Muscle layer of duodenum (tissue), 2 donors: Measurements from ENCODE around the gene LYRM4.

Experiments used
- H3K27ac ChIP-seq: one replicate; pipeline ENCODE4 v1.7.0; 2013; ENCODE audit warnings: mild to moderate bottlenecking, low read length
- H3K27me3 ChIP-seq: one replicate; pipeline ENCODE4 v1.7.0; 2013; ENCODE audit warnings: low read depth, mild to moderate bottlenecking, control low read depth, low read length
- H3K36me3 ChIP-seq, 2 donors: one replicate each; pipeline ENCODE4 v1.7.0; 2013; ENCODE audit warnings: low read length in 2 of 2, control low read depth in 1 of 2, mild to moderate bottlenecking in 1 of 2; ENCODE audit not compliant: insufficient read depth in 2 of 2, control insufficient read depth in 1 of 2
- H3K4me1 ChIP-seq, 2 donors: one replicate each; pipeline ENCODE4 v1.7.0; 2013; ENCODE audit warnings: low read length in 2 of 2, mild to moderate bottlenecking in 2 of 2, control low read depth in 1 of 2, moderate library complexity in 1 of 2; ENCODE audit not compliant: insufficient read depth in 2 of 2, control insufficient read depth in 1 of 2
- H3K4me3 ChIP-seq, 2 donors: one replicate each; pipeline ENCODE4 v1.7.0; 2013; ENCODE audit warnings: low read length in 2 of 2, low read depth in 1 of 2, mild to moderate bottlenecking in 1 of 2
- H3K9me3 ChIP-seq, 2 donors: one replicate each; pipeline ENCODE4 v1.7.0; 2013; ENCODE audit warnings: low read length in 2 of 2, control low read depth in 1 of 2, mild to moderate bottlenecking in 1 of 2; ENCODE audit not compliant: control insufficient read depth in 1 of 2
- donor health status: healthy.

LYRM4 gene

DNA sequence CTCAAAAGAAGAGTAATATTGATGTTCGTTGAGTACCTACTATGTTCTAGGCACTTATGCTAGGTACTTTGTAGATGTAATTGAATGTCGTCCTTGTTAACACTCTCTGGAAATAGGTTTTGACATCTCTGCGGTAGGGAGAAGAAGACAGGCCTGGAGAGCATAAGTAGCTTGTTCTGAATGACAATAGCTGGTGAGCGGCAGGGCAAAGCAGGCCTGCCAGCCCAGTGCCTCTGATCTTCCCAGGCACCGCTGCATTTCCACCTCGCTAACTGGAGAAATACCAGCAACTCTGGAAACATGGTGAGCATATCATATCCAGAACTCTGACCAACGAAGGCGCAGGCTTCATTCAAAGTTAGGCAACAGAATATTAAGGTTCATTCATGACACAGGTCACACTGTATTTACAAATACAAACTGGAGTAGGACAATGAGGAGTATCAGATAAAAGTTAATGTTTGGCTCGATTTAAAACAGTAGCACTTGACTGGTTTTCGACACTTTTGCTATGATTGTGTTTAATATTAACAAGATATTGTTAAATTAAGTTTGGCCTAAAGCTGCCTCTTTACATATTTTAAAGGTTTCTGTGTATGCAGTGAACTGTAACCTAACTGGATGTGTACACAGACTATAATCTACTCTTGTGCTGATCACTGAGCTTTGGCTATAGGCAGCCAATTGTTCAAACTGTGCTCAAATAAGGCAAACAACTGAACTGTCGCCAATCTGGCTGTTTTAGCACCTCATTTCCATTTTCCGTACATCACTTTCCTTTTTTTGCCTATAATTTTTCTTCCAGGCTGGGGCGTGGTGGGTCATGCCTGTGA is 121.5 kb downstream of the LYRM4 start:
- H3K36me3 ChIP-seq = no peaks in the 10 kb centered on the region
- no peak overlapping the region for H3K4me3 ChIP-seq
- H3K27ac ChIP-seq = no peak overlapping the region
- no peaks in the 10 kb centered on the region for H3K27me3 ChIP-seq
- no peaks in the 10 kb centered on the region for H3K9me3 ChIP-seq
- H3K4me1 ChIP-seq = no peaks in the 10 kb centered on the region

GRCh38 chr6:5136851-5137250 is 123.9 kb downstream of the LYRM4 start:
- no peak overlapping the region for H3K4me3 ChIP-seq
- no peaks in the 10 kb centered on the region for H3K36me3 ChIP-seq
- H3K27me3 ChIP-seq = no peaks in the 10 kb centered on the region
- no peaks in the 10 kb centered on the region for H3K9me3 ChIP-seq
- no peak overlapping the region for H3K27ac ChIP-seq
- H3K4me1 ChIP-seq = no peaks in the 10 kb centered on the region

DNA sequence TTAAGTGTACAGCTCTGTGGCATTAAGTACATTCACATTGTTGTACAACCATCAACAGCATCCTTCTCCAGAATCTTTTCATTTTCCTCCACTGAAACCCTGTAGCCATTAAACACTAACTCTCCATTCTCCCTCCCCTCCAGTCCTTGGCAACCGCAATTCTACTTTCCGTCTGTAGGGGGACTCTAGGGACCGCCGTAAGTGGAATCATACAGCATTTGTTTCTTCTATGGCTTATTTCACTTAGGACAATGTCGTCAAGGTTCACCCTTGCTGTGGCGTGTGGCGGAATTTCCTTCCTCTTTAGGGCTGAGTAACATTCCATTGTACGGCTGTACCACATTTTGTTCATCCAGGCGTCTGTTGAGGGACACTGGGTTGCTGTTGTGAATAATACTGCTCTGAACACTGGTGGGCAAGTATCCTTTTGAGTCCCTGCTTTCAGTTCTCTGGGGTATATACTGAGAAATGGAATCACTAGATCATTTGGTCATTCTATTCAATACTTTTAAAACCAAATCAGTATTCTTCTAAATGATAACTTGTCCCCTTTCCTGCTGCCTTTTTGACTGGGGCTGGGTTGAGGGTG is 124.9 kb downstream of the LYRM4 start:
- Histone ChIP-seq H3K4me3 (no peak overlapping the region), H3K9me3 (no peaks in the 10 kb centered on the region), H3K36me3 (no peaks in the 10 kb centered on the region), H3K4me1 (no peaks in the 10 kb centered on the region), H3K27me3 (no peaks in the 10 kb centered on the region), H3K27ac (no peak overlapping the region)

GRCh38 chr6:5133943-5134342 is 126.8 kb downstream of the LYRM4 start:
- Histone ChIP-seq H3K4me1 (no peaks in the 10 kb centered on the region), H3K4me3 (no peak overlapping the region), H3K9me3 (no peaks in the 10 kb centered on the region), H3K27me3 (no peaks in the 10 kb centered on the region), H3K27ac (no peak overlapping the region), H3K36me3 (no peaks in the 10 kb centered on the region)

DNA sequence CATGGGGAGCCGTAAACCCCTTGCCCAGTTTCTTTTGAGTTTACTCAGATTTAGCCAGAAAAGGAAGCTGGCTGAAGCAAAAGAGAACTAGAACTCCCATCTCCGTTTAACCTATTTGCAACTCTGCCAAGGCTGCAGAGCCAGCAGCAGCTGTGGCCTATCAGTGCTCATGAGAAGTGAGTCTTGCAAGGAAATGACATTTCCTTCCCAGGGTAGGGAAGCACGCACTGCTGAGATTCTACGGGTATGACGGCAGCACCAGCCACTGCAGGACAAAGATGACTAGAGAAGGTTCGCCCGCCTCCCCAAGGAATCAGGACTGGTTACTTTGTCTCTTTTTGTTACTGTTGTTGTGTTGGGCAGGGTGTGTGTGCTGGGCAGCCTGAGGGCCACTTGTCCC is 128.0 kb downstream of the LYRM4 start:
- H3K4me3 ChIP-seq = peak overlapping the region in 1 of 2 donors; percentile 3
- H3K27ac ChIP-seq = no peak overlapping the region
- H3K9me3 ChIP-seq = no peaks in the 10 kb centered on the region
- no peaks in the 10 kb centered on the region for H3K27me3 ChIP-seq
- no peaks in the 10 kb centered on the region for H3K4me1 ChIP-seq
- no peaks in the 10 kb centered on the region for H3K36me3 ChIP-seq

DNA sequence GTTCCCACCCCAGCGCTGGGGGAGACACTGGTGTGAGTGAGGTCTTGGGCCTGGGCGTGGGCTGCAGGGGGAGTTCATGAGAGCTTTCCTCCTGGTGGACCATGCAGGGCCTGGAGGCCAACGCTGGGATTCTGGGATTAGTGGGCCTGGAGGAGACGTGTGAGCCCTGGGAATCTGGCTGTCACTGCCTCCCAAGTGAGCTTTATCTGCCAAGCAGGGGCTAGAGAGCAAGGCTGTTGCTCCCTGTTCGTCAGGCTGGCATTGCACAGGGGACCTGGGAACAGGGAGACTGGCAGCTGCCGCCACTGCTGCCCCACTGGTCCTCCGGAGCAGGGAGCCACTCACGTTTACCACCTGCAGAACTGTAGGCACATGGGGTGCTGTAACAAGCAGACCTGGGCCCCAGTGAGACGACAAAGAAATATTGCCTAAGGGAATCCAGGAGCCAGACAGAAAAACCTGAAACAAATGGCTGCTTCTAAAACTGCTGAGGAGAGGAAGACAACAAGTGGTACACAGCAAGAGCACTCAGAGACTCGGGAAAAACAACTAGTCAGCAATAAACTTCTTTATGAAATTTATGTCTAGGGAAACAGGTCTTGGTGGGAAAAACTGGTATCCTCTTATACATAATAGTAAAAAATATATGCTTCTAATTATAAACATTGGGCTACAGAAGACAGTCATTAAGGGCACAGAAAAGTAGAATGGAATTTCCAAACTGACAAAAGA is 130.4 kb downstream of the LYRM4 start:
- no peak overlapping the region for H3K27ac ChIP-seq
- H3K9me3 ChIP-seq = no peaks in the 10 kb centered on the region
- H3K4me3 ChIP-seq = no peak overlapping the region
- H3K36me3 ChIP-seq = no peaks in the 10 kb centered on the region
- no peaks in the 10 kb centered on the region for H3K27me3 ChIP-seq
- no peaks in the 10 kb centered on the region for H3K4me1 ChIP-seq

DNA sequence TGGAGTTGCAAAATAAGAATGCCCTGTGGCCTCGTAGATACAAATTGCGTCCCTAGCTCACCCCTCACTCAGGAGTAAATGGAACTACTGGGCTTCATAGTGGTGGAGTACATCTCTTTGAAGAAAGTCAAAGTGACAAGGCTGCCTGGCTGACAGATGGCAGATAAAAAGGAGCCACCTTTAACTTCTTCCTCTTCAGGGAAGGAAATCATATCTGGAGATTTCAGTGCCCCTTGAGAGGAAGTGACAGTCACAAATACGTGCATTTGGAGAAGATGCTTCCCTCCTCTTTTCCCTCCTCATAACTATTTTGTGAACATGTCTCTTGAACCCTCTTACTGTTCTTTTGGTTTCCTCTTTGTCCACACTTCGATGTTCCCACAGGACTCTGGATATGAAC is 132.4 kb downstream of the LYRM4 start:
- Histone ChIP-seq H3K4me3 (no peak overlapping the region), H3K36me3 (no peaks in the 10 kb centered on the region), H3K27ac (no peak overlapping the region), H3K9me3 (no peaks in the 10 kb centered on the region), H3K4me1 (no peaks in the 10 kb centered on the region), H3K27me3 (no peaks in the 10 kb centered on the region)

- Histone ChIP-seq H3K4me3 (no peak overlapping the region), H3K4me1 (no peaks in the 10 kb centered on the region), H3K27me3 (no peaks in the 10 kb centered on the region), H3K27ac (no peak overlapping the region), H3K36me3 (no peaks in the 10 kb centered on the region), H3K9me3 (no peaks in the 10 kb centered on the region)
Observed at GRCh38 chr6:5127106-5127687, 133.6 kb downstream of the LYRM4 start.

DNA sequence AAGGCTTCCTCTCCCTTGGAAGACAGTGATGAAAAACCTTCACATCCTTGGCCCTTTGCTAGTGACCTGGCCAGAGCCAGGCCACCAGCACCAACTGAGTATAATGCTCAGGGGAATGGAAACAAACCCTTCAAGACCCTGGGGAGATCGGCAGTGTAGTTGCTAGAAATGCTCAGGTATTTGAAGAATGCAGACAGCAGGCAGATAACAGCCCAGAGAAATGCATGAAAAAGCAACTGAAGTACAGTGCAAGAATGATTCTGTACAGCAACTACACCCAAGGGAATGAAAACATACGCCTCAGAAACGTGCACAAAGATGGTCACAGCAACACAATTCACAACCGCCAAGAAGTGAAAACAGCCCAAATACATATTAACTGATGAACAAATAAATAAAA is 134.5 kb downstream of the LYRM4 start:
- H3K9me3 ChIP-seq = no peaks in the 10 kb centered on the region
- H3K4me1 ChIP-seq = no peaks in the 10 kb centered on the region
- H3K4me3 ChIP-seq = no peak overlapping the region
- H3K36me3 ChIP-seq = no peaks in the 10 kb centered on the region
- H3K27ac ChIP-seq = no peak overlapping the region
- no peaks in the 10 kb centered on the region for H3K27me3 ChIP-seq

DNA sequence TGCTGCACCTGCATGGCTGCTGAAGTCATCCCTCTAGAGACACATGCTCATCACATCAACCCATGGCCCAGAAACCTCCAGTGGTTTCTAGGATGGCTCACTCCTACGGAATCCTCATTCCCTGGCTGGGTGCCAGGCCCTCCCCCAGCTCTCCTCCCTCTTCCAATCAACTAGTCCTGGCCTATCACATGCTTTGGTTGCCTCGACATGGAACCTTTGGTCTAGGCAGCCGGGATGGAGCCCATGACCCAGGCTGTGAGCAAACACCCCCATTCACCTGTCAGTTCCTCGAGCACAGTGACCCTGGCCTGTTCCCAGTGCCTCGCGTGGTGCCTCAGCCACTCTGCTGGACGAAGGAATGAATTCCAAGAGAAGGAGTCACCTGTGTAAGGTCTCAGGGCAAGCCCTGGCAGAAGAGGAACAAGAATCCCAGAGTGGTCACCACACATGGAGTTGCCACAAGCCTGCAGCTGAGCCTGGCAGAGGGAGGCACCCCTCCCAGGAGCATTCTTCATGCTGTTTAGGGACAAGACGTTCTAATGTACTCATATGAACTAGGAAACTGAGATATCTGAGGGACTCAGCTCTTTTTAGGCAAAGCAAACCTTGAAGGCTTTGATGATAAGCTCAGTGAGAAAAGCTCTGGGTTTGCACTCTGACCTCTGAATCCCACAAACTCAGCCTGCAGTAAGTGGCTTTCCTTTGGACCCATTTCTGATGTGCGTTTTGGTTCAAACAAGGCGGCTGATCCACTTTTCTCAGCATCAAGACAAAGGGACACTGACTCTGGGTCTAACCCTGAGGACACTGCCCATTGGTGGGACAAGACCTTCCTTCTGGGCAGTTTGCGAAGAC is 135.4 kb downstream of the LYRM4 start:
- H3K9me3 ChIP-seq = no peaks in the 10 kb centered on the region
- H3K4me1 ChIP-seq = no peaks in the 10 kb centered on the region
- H3K4me3 ChIP-seq = no peak overlapping the region
- no peaks in the 10 kb centered on the region for H3K36me3 ChIP-seq
- no peaks in the 10 kb centered on the region for H3K27me3 ChIP-seq
- H3K27ac ChIP-seq = no peak overlapping the region
